Choroid plexus epithelial cell (primary cell): ENCODE data around the gene TUBB1.
"Not testable (repeated sequence)": the region's sequence is repeated elsewhere in the genome, so short reads cannot be mapped to it uniquely, and the experiment has no call there.

ENCODE experiments used
- DNase-seq: peaks from one replicate; pipeline ENCODE4 v3.0.0-alpha.2; 2010; ENCODE audit warnings: low read depth
- H3K4me3 ChIP-seq: 2 replicates; pipeline ENCODE4 v1.5.1; 2011; ENCODE audit warnings: low read depth, mild to moderate bottlenecking, control low read depth, low read length, moderate library complexity
- CTCF ChIP-seq: conservative IDR thresholded peaks from 2 replicates; pipeline ENCODE4 v1.5.1; 2011; ENCODE audit warnings: low read depth, mild to moderate bottlenecking, control low read depth, inconsistent platforms, low read length, moderate library complexity

The TUBB1 gene

GRCh38 chr20:59010995-59011873 is 8.0 kb upstream of the TUBB1 start:
- DNase-seq = peak; percentile 89
- no peak overlapping the region for H3K4me3 ChIP-seq
- TF ChIP-seq CTCF = no peak

- not testable (repeated sequence) for DNase-seq, H3K4me3 ChIP-seq
Observed at GRCh38 chr20:59011874-59012157, 7.4 kb upstream of the TUBB1 start.

GRCh38 chr20:59013031-59013951 is 5.9 kb upstream of the TUBB1 start:
- no peak for DNase-seq
- no peak overlapping the region for H3K4me3 ChIP-seq
- TF ChIP-seq CTCF = no peak

- no peak overlapping the region for H3K4me3 ChIP-seq
- DNase-seq = peak; percentile 42
- no peak for TF ChIP-seq CTCF
Observed at GRCh38 chr20:59013959-59014608, 5.1 kb upstream of the TUBB1 start.

- DNase-seq = no peak
- TF ChIP-seq CTCF = no peak
Observed at GRCh38 chr20:59014680-59015389, 4.4 kb upstream of the TUBB1 start.

GRCh38 chr20:59015411-59015810 is 3.8 kb upstream of the TUBB1 start:
- DNase-seq = no peak
- H3K4me3 ChIP-seq = no peak overlapping the region
- no peak for TF ChIP-seq CTCF

More at GRCh38 chr20:59014680-59015389, 4.4 kb upstream of the TUBB1 start:
- H3K4me3 ChIP-seq = no peak overlapping the region
